Smooth muscle cell (in vitro differentiated cells): ENCODE data around the gene SLC25A22. TPM values are rescaled to one million over a fixed set of nuclear protein-coding genes. Genes with fewer than 3 reads are reported as not detected.

ENCODE experiments used
- DNase-seq: peaks from one replicate; lab custom pipeline; 2025; ENCODE audit not compliant: unreplicated experiment; lab: John Stamatoyannopoulos, UW
- H2AFZ ChIP-seq: fragments of 200-600 bp; sonication (generic); 2 replicates; pipeline ENCODE4 v1.6.0; 2016; ENCODE audit warnings: antibody characterized with exemption, low read depth, mild to moderate bottlenecking
- H3F3A ChIP-seq: fragments of 200-600 bp; sonication (generic); 2 replicates; pipeline ENCODE4 v1.6.0; 2017; ENCODE audit warnings: antibody characterized with exemption, low read depth
- H3K27ac ChIP-seq: fragments of 200-600 bp; sonication (generic); 2 replicates; pipeline ENCODE4 v1.5.1; 2016; ENCODE audit warnings: low read depth, mild to moderate bottlenecking
- H3K27me3 ChIP-seq: fragments of 200-600 bp; sonication (generic); 2 replicates; pipeline ENCODE4 v1.6.1; 2016; ENCODE audit warnings: low read depth, mild to moderate bottlenecking
- H3K36me3 ChIP-seq: fragments of 200-600 bp; sonication (generic); 2 replicates; pipeline ENCODE4 v1.5.1; 2016; ENCODE audit warnings: low read depth
- H3K4me1 ChIP-seq: fragments of 200-600 bp; sonication (generic); 2 replicates; pipeline ENCODE4 v1.5.1; 2016; ENCODE audit warnings: low read depth
- H3K4me2 ChIP-seq: fragments of 200-600 bp; sonication (generic); 2 replicates; pipeline ENCODE4 v1.6.0; 2016; ENCODE audit warnings: mild to moderate bottlenecking
- H3K4me3 ChIP-seq: fragments of 200-600 bp; sonication (generic); 2 replicates; pipeline ENCODE4 v1.5.1; 2016; ENCODE audit warnings: mild to moderate bottlenecking
- H3K79me2 ChIP-seq: fragments of 200-600 bp; sonication (generic); 2 replicates; pipeline ENCODE4 v1.6.0; 2016; ENCODE audit warnings: low read depth, mild to moderate bottlenecking
- H3K9ac ChIP-seq: fragments of 200-600 bp; sonication (generic); 2 replicates; pipeline ENCODE4 v1.6.0; 2016; ENCODE audit warnings: low read depth
- H3K9me3 ChIP-seq: fragments of 200-600 bp; sonication (generic); replicated peaks from 2 replicates; pipeline ENCODE4 v1.5.1; 2016; ENCODE audit warnings: low read depth
- H4K20me1 ChIP-seq: fragments of 200-600 bp; sonication (generic); 2 replicates; pipeline ENCODE4 v1.6.0; 2016; ENCODE audit warnings: low read depth
- WGBS: methylation state at CpG from one replicate; pipeline ENCODE4 v1.1.7; 2016; ENCODE audit warnings: low lambda C conversion rate; 5-methylcytosine and 5-hydroxymethylcytosine counted together
- polyA plus RNA-seq: library from polyadenylated mRNA; unstranded; fragments of >200 nt; fragmentation: Nextera tagmentation; extraction: Ambion mirVana; gene quantifications from 2 replicates; pipeline ENCODE4 v1.2.1, GENCODE V29; 2016
- total RNA-seq: library from RNA; depleted of rRNA; stranded (reverse); fragments of >200 nt; gene quantifications from 2 replicates; pipeline ENCODE4 v1.2.3, GENCODE V29; 2014
- TF ChIP-seq, protein P1 (sequence below): fragments of 200-600 bp; sonication (generic); IDR thresholded peaks from 2 replicates; pipeline ENCODE4 v1.5.1; 2017; ENCODE audit warnings: borderline replicate concordance, mild to moderate bottlenecking, antibody characterized with exemption; ENCODE audit not compliant: insufficient read depth, poor library complexity, severe bottlenecking

SLC25A22 gene
- total and polyA plus RNA-seq, 2 experiments from 2014 or later: 6.9 to 25.2 TPM

DNA sequence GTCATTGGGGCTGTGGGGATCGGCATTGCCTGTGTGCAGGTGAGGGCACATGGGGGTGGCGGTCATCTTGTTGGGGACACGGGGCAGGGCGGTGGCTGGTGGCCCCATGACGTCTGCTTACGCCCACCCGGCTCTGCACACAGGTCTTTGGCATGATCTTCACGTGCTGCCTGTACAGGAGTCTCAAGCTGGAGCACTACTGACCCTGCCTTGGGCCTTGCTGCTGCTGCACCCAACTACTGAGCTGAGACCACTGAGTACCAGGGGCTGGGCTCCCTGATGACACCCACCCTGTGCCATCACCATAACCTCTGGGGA is 39.9 kb upstream of the SLC25A22 start:
- no peak for DNase-seq

DNA sequence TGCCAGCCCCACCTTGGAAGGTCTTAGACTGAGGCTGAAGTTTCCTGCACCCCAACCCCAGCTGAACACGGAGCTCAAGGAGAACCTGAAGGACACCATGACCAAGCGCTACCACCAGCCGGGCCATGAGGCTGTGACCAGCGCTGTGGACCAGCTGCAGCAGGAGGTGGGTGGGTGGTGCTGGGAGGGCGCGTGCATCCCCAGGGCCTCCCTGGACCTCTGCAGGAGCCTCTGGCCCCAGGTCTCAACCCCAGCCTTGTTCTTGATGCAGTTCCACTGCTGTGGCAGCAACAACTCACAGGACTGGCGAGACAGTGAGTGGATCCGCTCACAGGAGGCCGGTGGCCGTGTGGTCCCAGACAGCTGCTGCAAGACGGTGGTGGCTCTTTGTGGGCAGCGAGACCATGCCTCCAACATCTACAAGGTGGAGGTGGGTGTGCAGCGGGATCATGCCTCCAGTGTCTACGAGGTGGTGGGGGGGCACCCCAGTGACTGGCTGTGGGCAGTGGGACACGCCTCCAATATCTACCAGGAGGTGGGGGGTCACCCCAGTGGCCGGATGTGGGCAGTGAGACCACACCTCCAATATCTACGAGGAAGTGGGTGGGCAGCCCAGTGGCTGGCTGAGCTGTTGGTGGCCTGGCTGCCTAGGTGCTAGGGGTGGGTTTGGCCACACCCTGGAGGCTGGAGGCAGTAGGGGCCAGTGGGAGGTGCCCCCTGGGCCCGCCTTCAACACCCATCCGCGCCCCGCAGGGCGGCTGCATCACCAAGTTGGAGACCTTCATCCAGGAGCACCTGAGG is 39.3 kb upstream of the SLC25A22 start:
- WGBS: 94% methylated on average over 20 of the region's 22 CpGs
- TF ChIP-seq, protein P1, sequence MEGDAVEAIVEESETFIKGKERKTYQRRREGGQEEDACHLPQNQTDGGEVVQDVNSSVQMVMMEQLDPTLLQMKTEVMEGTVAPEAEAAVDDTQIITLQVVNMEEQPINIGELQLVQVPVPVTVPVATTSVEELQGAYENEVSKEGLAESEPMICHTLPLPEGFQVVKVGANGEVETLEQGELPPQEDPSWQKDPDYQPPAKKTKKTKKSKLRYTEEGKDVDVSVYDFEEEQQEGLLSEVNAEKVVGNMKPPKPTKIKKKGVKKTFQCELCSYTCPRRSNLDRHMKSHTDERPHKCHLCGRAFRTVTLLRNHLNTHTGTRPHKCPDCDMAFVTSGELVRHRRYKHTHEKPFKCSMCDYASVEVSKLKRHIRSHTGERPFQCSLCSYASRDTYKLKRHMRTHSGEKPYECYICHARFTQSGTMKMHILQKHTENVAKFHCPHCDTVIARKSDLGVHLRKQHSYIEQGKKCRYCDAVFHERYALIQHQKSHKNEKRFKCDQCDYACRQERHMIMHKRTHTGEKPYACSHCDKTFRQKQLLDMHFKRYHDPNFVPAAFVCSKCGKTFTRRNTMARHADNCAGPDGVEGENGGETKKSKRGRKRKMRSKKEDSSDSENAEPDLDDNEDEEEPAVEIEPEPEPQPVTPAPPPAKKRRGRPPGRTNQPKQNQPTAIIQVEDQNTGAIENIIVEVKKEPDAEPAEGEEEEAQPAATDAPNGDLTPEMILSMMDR: no peak
- Histone ChIP-seq H3K79me2 (peaks cover 48% of the 10 kb centered on the region), H3F3A (peaks cover 23% of the 10 kb centered on the region), H3K27ac (no peak overlapping the region), H3K27me3 (no peaks in the 10 kb centered on the region), H3K4me3 (no peak overlapping the region), H3K36me3 (no peaks in the 10 kb centered on the region), H4K20me1 (peaks cover 84% of the 10 kb centered on the region), H3K4me1 (peaks cover 14% of the 10 kb centered on the region), H3K9ac (no peak overlapping the region), H2AFZ (no peak overlapping the region), H3K9me3 (no peaks in the 10 kb centered on the region), H3K4me2 (no peak overlapping the region)
- DNase-seq: no peak

More for the DNA sequence above, 39.9 kb upstream of the SLC25A22 start:
- WGBS: 84% methylated on average over 8 of the region's 8 CpGs
- H3F3A ChIP-seq: peaks cover 23% of the 10 kb centered on the region
- H3K79me2 ChIP-seq: peaks cover 49% of the 10 kb centered on the region
- no peak overlapping the region for H2AFZ ChIP-seq
- TF ChIP-seq, protein P1: no peak
- no peak overlapping the region for H3K9ac ChIP-seq
- H3K4me3 ChIP-seq: no peak overlapping the region
- H3K9me3 ChIP-seq: no peaks in the 10 kb centered on the region
- H3K27me3 ChIP-seq: no peaks in the 10 kb centered on the region
- H3K4me1 ChIP-seq: peaks cover 12% of the 10 kb centered on the region
- H3K4me2 ChIP-seq: no peak overlapping the region
- no peaks in the 10 kb centered on the region for H3K36me3 ChIP-seq
- H4K20me1 ChIP-seq: peaks cover 84% of the 10 kb centered on the region
- no peak overlapping the region for H3K27ac ChIP-seq

DNA sequence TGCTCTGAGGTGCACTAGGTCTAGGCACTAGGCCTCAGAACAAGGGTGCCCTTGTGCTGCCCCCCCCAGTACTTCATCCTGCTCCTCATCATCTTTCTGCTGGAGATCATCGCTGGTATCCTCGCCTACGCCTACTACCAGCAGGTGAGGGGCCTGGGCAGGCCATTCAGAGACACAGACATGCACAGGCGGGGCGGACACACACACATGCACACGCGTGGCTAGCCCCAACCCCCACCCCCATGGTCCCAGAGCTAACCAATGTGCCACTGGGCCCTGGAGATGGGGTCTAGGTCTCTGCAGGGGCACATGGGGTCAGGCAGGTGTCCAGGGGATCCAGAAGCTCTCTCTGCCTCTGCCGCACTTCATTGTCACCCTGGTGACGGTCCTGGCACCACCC is 38.6 kb upstream of the SLC25A22 start:
- H3K27ac ChIP-seq: no peak overlapping the region
- TF ChIP-seq, protein P1: no peak
- no peaks in the 10 kb centered on the region for H3K9me3 ChIP-seq
- 88% methylated on average over 9 of the region's 9 CpGs for WGBS
- no peaks in the 10 kb centered on the region for H3K27me3 ChIP-seq
- peaks cover 23% of the 10 kb centered on the region for H3F3A ChIP-seq
- H3K36me3 ChIP-seq: no peaks in the 10 kb centered on the region
- peaks cover 21% of the 10 kb centered on the region for H3K4me1 ChIP-seq
- H4K20me1 ChIP-seq: peaks cover 82% of the 10 kb centered on the region
- H3K9ac ChIP-seq: no peak overlapping the region
- no peak overlapping the region for H3K4me2 ChIP-seq
- no peak for DNase-seq
- no peak overlapping the region for H2AFZ ChIP-seq
- no peak overlapping the region for H3K4me3 ChIP-seq
- peaks cover 41% of the 10 kb centered on the region for H3K79me2 ChIP-seq

DNA sequence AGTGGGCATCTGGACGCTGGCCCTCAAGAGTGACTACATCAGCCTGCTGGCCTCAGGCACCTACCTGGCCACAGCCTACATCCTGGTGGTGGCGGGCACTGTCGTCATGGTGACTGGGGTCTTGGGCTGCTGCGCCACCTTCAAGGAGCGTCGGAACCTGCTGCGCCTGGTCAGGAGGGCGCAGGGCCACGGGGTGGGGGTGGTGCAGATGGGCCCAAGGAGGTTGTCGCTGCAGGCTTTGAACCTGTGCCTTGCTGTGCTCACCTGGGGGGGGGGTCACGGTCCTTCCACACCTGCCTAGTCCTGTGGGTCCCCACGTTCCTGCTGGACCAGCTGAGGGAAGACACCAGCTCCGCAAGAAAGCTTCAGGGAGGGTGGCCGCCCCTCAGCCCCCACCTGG is 38.2 kb upstream of the SLC25A22 start:
- Histone ChIP-seq H3K9me3 (no peaks in the 10 kb centered on the region), H3F3A (peaks cover 22% of the 10 kb centered on the region), H3K27me3 (peaks cover 3% of the 10 kb centered on the region), H3K9ac (no peak overlapping the region), H3K4me1 (peaks cover 22% of the 10 kb centered on the region), H2AFZ (no peak overlapping the region), H4K20me1 (peaks cover 80% of the 10 kb centered on the region), H3K27ac (no peak overlapping the region), H3K79me2 (peaks cover 37% of the 10 kb centered on the region), H3K36me3 (no peaks in the 10 kb centered on the region), H3K4me2 (no peak overlapping the region), H3K4me3 (no peak overlapping the region)
- no peak for DNase-seq
- TF ChIP-seq, protein P1: no peak
- WGBS: 98% methylated on average over 14 of the region's 14 CpGs
